Calu3 (cell line): ENCODE data around the gene MEGF10. TPM values are rescaled to one million over a fixed set of nuclear protein-coding genes. Genes with fewer than 3 reads are reported as not detected.
"Not testable (repeated sequence)": the region's sequence is repeated elsewhere in the genome, so short reads cannot be mapped to it uniquely, and the experiment has no call there.

Source experiments
- BruUV-seq: library from RNA; stranded (reverse); fragments of 400-500 nt; replicated peaks from 2 replicates; lab custom pipeline; 2021; lab: Mats Ljungman, UMichigan
- CTCF ChIA-PET: fragments of 300-600 bp; sonication (Branson Sonifier 250); formaldehyde crosslinking; loops from one replicate; lab custom pipeline; 2022; ENCODE audit warnings: antibody characterized with exemption; lab: Charles Lee
- DNase-seq: peaks from one replicate; pipeline ENCODE4 v3.0.0; 2022
- H3K27ac Mint-ChIP-seq: one replicate; pipeline ENCODE4 v1.8.0; 2022; ENCODE audit warnings: mixed read lengths; ENCODE audit not compliant: unreplicated experiment
- H3K27me3 Mint-ChIP-seq: one replicate; pipeline ENCODE4 v1.8.0; 2022; ENCODE audit warnings: mixed read lengths; ENCODE audit not compliant: unreplicated experiment
- H3K36me3 Mint-ChIP-seq: one replicate; pipeline ENCODE4 v1.8.0; 2022; ENCODE audit warnings: mild to moderate bottlenecking, moderate library complexity, mixed read lengths; ENCODE audit not compliant: insufficient read depth, unreplicated experiment
- H3K4me1 Mint-ChIP-seq: one replicate; pipeline ENCODE4 v1.8.0; 2022; ENCODE audit warnings: mild to moderate bottlenecking, low read depth, mixed read lengths; ENCODE audit not compliant: unreplicated experiment
- H3K4me3 Mint-ChIP-seq: one replicate; pipeline ENCODE4 v1.8.0; 2022; ENCODE audit warnings: mild to moderate bottlenecking, low read depth, moderate library complexity, mixed read lengths; ENCODE audit not compliant: unreplicated experiment
- H3K9me3 Mint-ChIP-seq: one replicate; pipeline ENCODE4 v1.8.0; 2022; ENCODE audit warnings: low read depth, mixed read lengths; ENCODE audit not compliant: unreplicated experiment
- CTCF ChIP-seq: fragments of 200-600 bp; IDR thresholded peaks from one replicate; pipeline ENCODE4 v1.8.0; 2022; ENCODE audit warnings: antibody characterized with exemption; ENCODE audit not compliant: unreplicated experiment
- intact Hi-C: fragments of 100-400 bp; cut with micrococcal nuclease; formaldehyde crosslinking; loops from one replicate; pipeline ENCODE4 v1.10.0; 2022; ENCODE audit not compliant: unreplicated experiment
- total RNA-seq: library from RNA; stranded (reverse); gene quantifications from 2 replicates; pipeline ENCODE4 v1.2.3, GENCODE V29; 2022

Gene MEGF10
- total RNA-seq, 1 experiment from 2014 or later: 0.71 TPM

GRCh38 chr5:127293373-127293772 lies 2.8 kb downstream of the MEGF10 start:
- DNase-seq: no peak
- Mint-ChIP-seq H3K36me3 (peaks cover 16% of the 10 kb centered on the region), H3K27ac (no peak overlapping the region), H3K4me1 (peaks cover 10% of the 10 kb centered on the region), H3K27me3 (peaks cover 68% of the 10 kb centered on the region), H3K4me3 (no peak overlapping the region), H3K9me3 (no peaks in the 10 kb centered on the region)
- no TSS peak for BruUV-seq
- CTCF ChIA-PET: no interaction called here
- intact Hi-C loops: loop anchor here (10.0 kb wide), 1 partner anchor 639 kb away; no protein-coding TSS in a partner anchor
- no peak for TF ChIP-seq CTCF

- H3K27ac Mint-ChIP-seq: no peak overlapping the region
- CTCF ChIA-PET: no interaction called here
- DNase-seq: no peak
- peaks cover 15% of the 10 kb centered on the region for H3K36me3 Mint-ChIP-seq
- H3K4me1 Mint-ChIP-seq: peaks cover 10% of the 10 kb centered on the region
- intact Hi-C loops: loop anchor here (10.0 kb wide), 1 partner anchor 640 kb away; no protein-coding TSS in a partner anchor
- no peak for TF ChIP-seq CTCF
- H3K9me3 Mint-ChIP-seq: no peaks in the 10 kb centered on the region
- no peak overlapping the region for H3K4me3 Mint-ChIP-seq
- peaks cover 59% of the 10 kb centered on the region for H3K27me3 Mint-ChIP-seq
- no TSS peak for BruUV-seq
Observed at GRCh38 chr5:127294829-127295228, 4.2 kb downstream of the MEGF10 start.

GRCh38 chr5:127295454-127295853 lies 4.9 kb downstream of the MEGF10 start:
- Mint-ChIP-seq H3K27ac (no peak overlapping the region), H3K4me1 (peaks cover 10% of the 10 kb centered on the region), H3K27me3 (peaks cover 53% of the 10 kb centered on the region), H3K9me3 (no peaks in the 10 kb centered on the region), H3K36me3 (peaks cover 9% of the 10 kb centered on the region), H3K4me3 (no peak overlapping the region)
- BruUV-seq: no TSS peak
- no peak for DNase-seq
- intact Hi-C loops: loop anchor here (10.0 kb wide), 1 partner anchor 641 kb away; no protein-coding TSS in a partner anchor
- CTCF ChIA-PET: no interaction called here
- TF ChIP-seq CTCF: no peak

GRCh38 chr5:127296321-127296720 lies 5.7 kb downstream of the MEGF10 start:
- CTCF ChIA-PET: no interaction called here
- Mint-ChIP-seq H3K27me3 (peaks cover 44% of the 10 kb centered on the region), H3K27ac (no peak overlapping the region), H3K4me3 (no peak overlapping the region), H3K9me3 (no peaks in the 10 kb centered on the region), H3K36me3 (peaks cover under 1% of the 10 kb centered on the region), H3K4me1 (peaks cover 1% of the 10 kb centered on the region)
- no peak for DNase-seq
- BruUV-seq: no TSS peak
- intact Hi-C loops: loop anchor here (10.0 kb wide), 1 partner anchor 642 kb away; no protein-coding TSS in a partner anchor
- TF ChIP-seq CTCF: no peak

- intact Hi-C loops: loop anchor here (10.0 kb wide), 1 partner anchor 642 kb away; no protein-coding TSS in a partner anchor
- H3K36me3 Mint-ChIP-seq, H3K9me3 Mint-ChIP-seq, H3K27ac Mint-ChIP-seq, DNase-seq, H3K4me1 Mint-ChIP-seq, BruUV-seq, H3K4me3 Mint-ChIP-seq, CTCF ChIA-PET: not testable (repeated sequence)
- peaks cover 39% of the 10 kb centered on the region for H3K27me3 Mint-ChIP-seq
Observed at GRCh38 chr5:127296894-127297293, 6.3 kb downstream of the MEGF10 start.
